Activated CD8-positive, alpha-beta T cell treated with anti-CD3 and anti-CD28 coated beads, Interleukin-2, amount 10 ng/mL, durations not matched to agents 7 days and 5 days (primary cell): ENCODE data around the gene HAPLN2. TPM values are rescaled to one million over a fixed set of nuclear protein-coding genes. Genes with fewer than 3 reads are reported as not detected.

Source experiments
- ATAC-seq: fragments of 150-1000 bp; cut with Tn5 transposase; one replicate; pipeline ENCODE4 v1.10.0; 2021; ENCODE audit warnings: moderate library complexity
- CTCF ChIA-PET: fragments of 350-600 bp; sonication (Branson Sonifier 250); formaldehyde crosslinking; loops from one replicate; lab custom pipeline; 2021; ENCODE audit warnings: antibody characterized with exemption; lab: Charles Lee
- POLR2A ChIA-PET: fragments of 350-600 bp; sonication (Branson Sonifier 250); formaldehyde crosslinking; loops from one replicate; lab custom pipeline; 2021; ENCODE audit warnings: antibody characterized with exemption; lab: Charles Lee
- DNase-seq: peaks from one replicate; pipeline ENCODE4 v3.0.0-alpha.2; 2020
- H3K27ac Mint-ChIP-seq: one replicate; pipeline ENCODE4 v1.8.0; 2021; ENCODE audit warnings: mild to moderate bottlenecking, mixed read lengths
- H3K27me3 Mint-ChIP-seq: one replicate; pipeline ENCODE4 v1.8.0; 2021; ENCODE audit warnings: low read depth, mixed read lengths
- H3K36me3 Mint-ChIP-seq: one replicate; pipeline ENCODE4 v1.8.0; 2021; ENCODE audit warnings: low read depth, mixed read lengths
- H3K4me1 Mint-ChIP-seq: one replicate; pipeline ENCODE4 v1.8.0; 2021; ENCODE audit warnings: low read depth, mixed read lengths
- H3K4me3 Mint-ChIP-seq: one replicate; pipeline ENCODE4 v1.8.0; 2021; ENCODE audit warnings: mild to moderate bottlenecking, mixed read lengths
- H3K9me3 Mint-ChIP-seq: one replicate; pipeline ENCODE4 v1.8.0; 2022; ENCODE audit warnings: mixed read lengths; ENCODE audit not compliant: insufficient read depth
- total RNA-seq, 2 experiments: library from RNA; stranded (reverse); gene quantifications; one replicate each; pipeline ENCODE4 v1.2.3, GENCODE V29; 2021

Gene HAPLN2
- total RNA-seq, 2 experiments from 2014 or later, result not detected

DNA sequence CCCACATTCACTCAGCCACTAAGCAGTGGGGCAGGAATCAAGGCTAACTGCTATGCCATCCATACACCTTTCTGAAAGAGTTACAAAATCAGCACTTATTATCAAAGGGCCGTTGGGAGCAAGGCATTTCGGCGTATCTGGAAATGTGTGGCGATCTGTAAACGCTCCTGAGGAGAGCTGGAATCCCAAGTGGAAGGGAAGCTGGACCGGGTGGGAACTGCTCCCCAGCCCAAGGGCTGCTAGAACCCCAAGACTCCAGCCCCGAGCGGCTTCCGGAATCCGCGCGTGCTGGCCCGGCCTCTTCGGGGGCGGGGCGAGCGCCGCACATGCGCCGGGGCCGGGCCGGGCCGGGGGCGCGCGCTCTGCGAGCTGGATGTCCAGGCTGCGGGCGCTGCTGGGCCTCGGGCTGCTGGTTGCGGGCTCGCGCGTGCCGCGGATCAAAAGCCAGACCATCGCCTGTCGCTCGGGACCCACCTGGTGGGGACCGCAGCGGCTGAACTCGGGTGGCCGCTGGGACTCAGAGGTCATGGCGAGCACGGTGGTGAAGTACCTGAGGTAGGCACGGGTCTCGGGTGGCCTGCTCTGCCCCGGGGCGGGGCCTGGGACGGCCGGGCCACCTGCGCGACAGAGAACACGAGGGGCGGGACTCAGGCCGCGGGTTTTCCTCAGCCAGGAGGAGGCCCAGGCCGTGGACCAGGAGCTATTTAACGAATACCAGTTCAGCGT is 27.6 kb upstream of the HAPLN2 start, which contains the start of gene NAXE:
Gene NAXE, plus strand, starts transcription at position 345 of the 726 bp plus-strand sequence. Its CDS starts 29 bp downstream, at position 374.
- CTCF ChIA-PET, result interaction anchor here (0.8 to 3.8 kb wide), 17 partner anchors 8 to 206 kb away, joined by 3 to 24 read pairs (median 5); partner anchors contain the start of gene GPATCH4
- Mint-ChIP-seq H3K36me3 (peaks cover 25% of the 10 kb centered on the region), H3K9me3 (no peaks in the 10 kb centered on the region), H3K27me3 (no peaks in the 10 kb centered on the region), H3K27ac (peak within 1 kb of the TSS; percentile 87), H3K4me1 (peaks cover 24% of the 10 kb centered on the region), H3K4me3 (peak within 1 kb of the TSS; percentile 82)
- DNase-seq, result peak; percentile 74
- ATAC-seq, result peak; percentile 96
- POLR2A ChIA-PET, result interaction anchor here (0.6 to 2.0 kb wide), 11 partner anchors 8 to 122 kb away, joined by 3 to 19 read pairs (median 4); partner anchors contain the start of genes GPATCH4, IQGAP3 and MEF2D

DNA sequence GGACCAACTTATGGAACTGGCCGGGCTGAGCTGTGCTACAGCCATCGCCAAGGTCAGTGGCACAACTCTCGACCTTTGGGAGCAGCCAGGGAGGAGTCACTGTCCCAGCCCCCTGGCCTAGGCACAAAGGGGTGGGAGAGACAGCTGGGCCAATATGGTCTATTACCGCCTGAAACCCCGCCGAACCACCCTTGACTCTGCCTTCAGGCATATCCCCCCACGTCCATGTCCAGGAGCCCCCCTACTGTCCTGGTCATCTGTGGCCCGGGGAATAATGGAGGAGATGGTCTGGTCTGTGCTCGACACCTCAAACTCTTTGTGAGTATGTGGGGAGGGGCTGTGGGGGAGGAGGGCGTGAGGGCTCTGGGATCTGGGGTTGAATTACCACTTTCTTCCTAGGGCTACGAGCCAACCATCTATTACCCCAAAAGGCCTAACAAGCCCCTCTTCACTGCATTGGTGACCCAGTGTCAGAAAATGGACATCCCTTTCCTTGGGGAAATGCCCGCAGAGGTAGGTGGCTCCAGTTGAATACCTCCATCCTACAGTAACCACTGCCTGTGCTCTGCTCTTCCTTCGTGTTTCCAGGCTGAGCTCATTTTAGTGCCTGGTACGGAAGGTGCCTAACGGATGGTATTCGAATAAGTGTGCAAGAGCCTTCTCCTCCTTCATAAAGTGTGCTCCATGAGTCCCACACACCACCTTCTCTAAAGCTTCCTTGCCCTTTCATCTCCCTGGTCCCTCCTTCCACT is 26.9 kb upstream of the HAPLN2 start:
- Mint-ChIP-seq H3K27ac (peak overlapping the region; percentile 79), H3K4me1 (peaks cover 24% of the 10 kb centered on the region), H3K9me3 (no peaks in the 10 kb centered on the region), H3K4me3 (peak overlapping the region; percentile 82), H3K27me3 (no peaks in the 10 kb centered on the region), H3K36me3 (peaks cover 27% of the 10 kb centered on the region)
- POLR2A ChIA-PET, result interaction anchor here (0.6 to 2.0 kb wide), 8 partner anchors 8 to 99 kb away, joined by 3 to 19 read pairs (median 5); partner anchors contain the start of genes GPATCH4, IQGAP3 and MEF2D
- DNase-seq (no peak), ATAC-seq (no peak)
- CTCF ChIA-PET, result interaction anchor here (0.8 to 3.8 kb wide), 14 partner anchors 8 to 206 kb away, joined by 3 to 24 read pairs (median 5); partner anchors contain the start of gene GPATCH4

DNA sequence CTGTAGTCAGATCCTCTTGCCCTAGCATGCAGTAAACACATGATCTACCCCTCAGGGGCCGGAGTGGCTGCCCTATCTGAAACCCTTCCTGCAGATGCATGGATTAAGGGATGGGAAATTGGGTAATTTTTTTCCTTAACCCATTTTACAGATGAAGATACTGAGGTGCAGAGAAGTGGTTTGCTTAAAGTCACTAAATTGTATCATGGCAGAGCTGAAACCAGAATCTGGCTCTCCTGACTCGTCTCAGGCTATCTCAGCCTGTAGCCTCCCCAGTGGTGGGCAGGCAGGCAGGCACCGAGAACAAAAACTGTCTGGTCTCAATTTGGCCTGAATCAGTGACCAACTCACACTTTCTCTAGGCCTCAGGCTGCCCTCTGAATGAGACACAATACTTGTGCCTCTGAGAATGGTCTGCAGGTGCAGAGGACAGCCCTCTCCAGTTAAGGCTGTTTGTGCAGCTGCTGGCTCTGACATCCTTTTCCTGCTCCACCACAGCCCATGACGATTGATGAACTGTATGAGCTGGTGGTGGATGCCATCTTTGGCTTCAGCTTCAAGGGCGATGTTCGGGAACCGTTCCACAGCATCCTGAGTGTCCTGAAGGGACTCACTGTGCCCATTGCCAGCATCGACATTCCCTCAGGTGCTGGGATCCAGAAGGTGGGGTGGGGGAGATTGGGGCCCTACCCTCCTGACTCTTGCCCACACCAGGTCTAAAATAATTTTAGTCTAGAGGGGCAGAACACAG is 26.1 kb upstream of the HAPLN2 start:
- Mint-ChIP-seq H3K4me1 (peaks cover 24% of the 10 kb centered on the region), H3K4me3 (peak overlapping the region; percentile 82), H3K27ac (peak overlapping the region; percentile 79), H3K36me3 (peaks cover 29% of the 10 kb centered on the region), H3K9me3 (no peaks in the 10 kb centered on the region), H3K27me3 (no peaks in the 10 kb centered on the region)
- ATAC-seq, result no peak
- CTCF ChIA-PET, result interaction anchor here (0.7 to 3.8 kb wide), 11 partner anchors 11 to 208 kb away, joined by 3 to 21 read pairs (median 3); partner anchors contain the start of gene MEF2D
- POLR2A ChIA-PET, result interaction anchor here (0.6 to 1.0 kb wide), 4 partner anchors 11 to 281 kb away, joined by 3 to 4 read pairs (median 3); partner anchors contain the start of gene MEF2D
- no peak for DNase-seq

DNA sequence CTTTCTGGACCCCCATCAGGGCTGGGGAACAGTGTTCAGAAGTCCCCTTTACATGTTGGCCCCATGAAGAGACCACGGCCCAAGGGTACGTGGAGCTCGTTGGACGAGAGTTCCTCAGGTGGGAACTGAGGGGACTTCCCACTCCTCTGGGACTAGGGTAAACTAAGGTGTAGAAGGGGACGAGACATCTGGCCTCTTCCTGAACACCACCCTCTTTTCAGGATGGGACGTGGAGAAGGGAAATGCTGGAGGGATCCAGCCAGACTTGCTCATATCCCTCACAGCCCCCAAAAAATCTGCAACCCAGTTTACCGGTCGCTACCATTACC is 25.6 kb upstream of the HAPLN2 start:
- no peak overlapping the region for H3K27ac Mint-ChIP-seq
- CTCF ChIA-PET, result interaction anchor here (0.7 to 3.8 kb wide), 11 partner anchors 11 to 208 kb away, joined by 3 to 21 read pairs (median 3); partner anchors contain the start of gene MEF2D
- POLR2A ChIA-PET, result interaction anchor here (0.9 kb wide), 1 partner anchor 11 kb away, joined by 3 read pairs; no protein-coding TSS in a partner anchor
- peaks cover 27% of the 10 kb centered on the region for H3K4me1 Mint-ChIP-seq
- H3K4me3 Mint-ChIP-seq, result no peak overlapping the region
- ATAC-seq, result no peak
- H3K27me3 Mint-ChIP-seq, result no peaks in the 10 kb centered on the region
- no peak for DNase-seq
- peaks cover 35% of the 10 kb centered on the region for H3K36me3 Mint-ChIP-seq
- H3K9me3 Mint-ChIP-seq, result no peaks in the 10 kb centered on the region

DNA sequence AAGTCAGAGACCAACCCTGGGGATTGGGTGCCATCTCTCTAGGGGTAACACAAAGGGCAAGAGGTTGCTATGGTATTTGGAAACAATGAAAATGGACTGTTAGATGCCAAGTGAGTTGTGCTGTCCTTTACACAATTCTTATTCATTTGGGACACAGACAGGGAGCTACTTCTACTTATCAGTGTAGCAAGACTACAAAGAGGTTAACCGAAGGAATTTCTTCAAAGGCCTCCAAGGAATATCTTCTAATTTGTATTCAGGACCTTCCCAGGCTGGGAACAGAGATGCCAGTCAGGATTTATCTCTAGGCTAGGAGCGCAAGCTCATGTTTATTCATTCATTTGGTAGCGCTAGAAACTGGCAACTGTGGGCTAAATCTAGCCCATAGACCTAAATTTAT is 25.0 kb upstream of the HAPLN2 start:
- Mint-ChIP-seq H3K27me3 (no peaks in the 10 kb centered on the region), H3K4me1 (peaks cover 32% of the 10 kb centered on the region), H3K27ac (no peak overlapping the region), H3K4me3 (no peak overlapping the region), H3K36me3 (peaks cover 39% of the 10 kb centered on the region), H3K9me3 (no peaks in the 10 kb centered on the region)
- ChIA-PET CTCF (interaction anchor here (0.9 to 3.8 kb wide), 9 partner anchors 10 to 209 kb away, joined by 3 to 21 read pairs (median 4); partner anchors contain the start of gene MEF2D), POLR2A (no interaction called here)
- ATAC-seq, result no peak
- no peak for DNase-seq

DNA sequence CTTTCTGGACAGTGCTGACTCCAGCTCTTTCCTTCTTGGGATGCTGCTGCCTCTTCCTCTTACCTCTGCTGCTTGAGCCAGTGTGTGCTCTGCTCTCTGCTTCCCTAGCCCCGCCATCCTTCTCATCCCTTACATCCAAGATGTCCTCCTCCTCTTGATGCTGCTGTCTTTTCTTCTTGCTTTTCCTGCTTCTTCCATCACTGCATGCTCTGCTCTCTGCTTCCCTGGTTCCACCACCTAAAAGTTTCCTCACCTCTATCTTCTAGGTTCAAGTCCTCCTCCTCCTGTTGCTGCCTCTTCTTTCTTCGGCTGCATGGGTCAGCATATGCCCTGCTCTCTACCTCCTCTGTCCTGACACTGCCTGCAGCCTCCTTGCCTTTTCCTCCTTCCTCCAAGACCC is 24.2 kb upstream of the HAPLN2 start:
- peaks cover 37% of the 10 kb centered on the region for H3K4me1 Mint-ChIP-seq
- no peak for DNase-seq
- no peaks in the 10 kb centered on the region for H3K9me3 Mint-ChIP-seq
- no peak overlapping the region for H3K4me3 Mint-ChIP-seq
- ChIA-PET CTCF (interaction anchor here (1.4 to 1.6 kb wide), 2 partner anchors 14 to 149 kb away, joined by 6 read pairs; no protein-coding TSS in a partner anchor), POLR2A (no interaction called here)
- peaks cover 42% of the 10 kb centered on the region for H3K36me3 Mint-ChIP-seq
- ATAC-seq, result no peak
- H3K27me3 Mint-ChIP-seq, result no peaks in the 10 kb centered on the region
- peak overlapping the region; percentile 37 for H3K27ac Mint-ChIP-seq

DNA sequence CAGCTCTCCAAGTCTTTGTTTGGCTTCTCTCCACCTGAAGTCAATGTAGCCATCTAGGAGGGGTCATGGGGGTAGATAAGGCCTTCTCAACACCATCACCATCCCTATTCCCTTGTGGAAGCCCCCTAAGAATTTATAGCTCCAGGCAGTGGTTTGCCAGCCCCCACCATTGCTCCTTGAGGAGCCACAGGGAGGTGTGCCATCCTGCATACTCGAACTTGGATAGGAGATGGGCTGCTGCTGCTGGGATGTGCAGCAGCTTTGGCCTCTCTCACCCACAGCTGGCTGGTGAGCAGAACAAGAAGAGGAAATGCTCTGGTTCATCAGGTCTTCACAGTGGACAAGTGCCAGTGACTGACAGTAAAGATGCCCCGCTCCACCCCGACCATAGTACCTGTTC is 22.8 kb upstream of the HAPLN2 start:
- Mint-ChIP-seq H3K4me3 (no peak overlapping the region), H3K9me3 (no peaks in the 10 kb centered on the region), H3K27ac (no peak overlapping the region), H3K27me3 (no peaks in the 10 kb centered on the region), H3K36me3 (peaks cover 45% of the 10 kb centered on the region), H3K4me1 (peaks cover 35% of the 10 kb centered on the region)
- no peak for ATAC-seq
- CTCF ChIA-PET, result interaction anchor here (1.1 to 1.7 kb wide), 3 partner anchors 14 to 211 kb away, joined by 3 to 4 read pairs (median 4); no protein-coding TSS in a partner anchor
- POLR2A ChIA-PET, result interaction anchor here (0.9 to 1.1 kb wide), 2 partner anchors 10 to 95 kb away, joined by 3 read pairs; no protein-coding TSS in a partner anchor
- DNase-seq, result no peak

DNA sequence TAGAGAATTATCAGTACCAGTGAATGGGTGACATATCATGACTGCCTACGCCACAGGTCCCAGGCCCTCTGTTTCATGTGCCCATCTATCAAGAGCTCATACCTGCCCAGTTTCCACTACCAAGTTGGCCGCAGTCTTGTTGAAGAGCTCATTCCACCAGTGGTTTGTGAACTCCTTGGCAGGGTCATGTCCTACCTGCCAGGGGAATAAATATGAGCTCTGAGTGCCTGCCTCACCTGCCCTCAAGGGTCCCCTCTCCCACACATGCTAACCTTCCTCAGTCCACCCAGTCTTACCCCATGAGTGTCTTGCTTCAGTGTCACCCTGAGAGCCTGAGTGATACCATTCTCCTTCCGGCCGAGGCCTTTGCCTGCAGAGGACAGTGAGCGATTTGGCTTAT is 21.1 kb upstream of the HAPLN2 start:
- H3K27ac Mint-ChIP-seq, result no peak overlapping the region
- no peak overlapping the region for H3K4me3 Mint-ChIP-seq
- POLR2A ChIA-PET, result interaction anchor here (0.7 to 0.8 kb wide), 2 partner anchors 10 to 141 kb away, joined by 3 to 4 read pairs; no protein-coding TSS in a partner anchor

DNA sequence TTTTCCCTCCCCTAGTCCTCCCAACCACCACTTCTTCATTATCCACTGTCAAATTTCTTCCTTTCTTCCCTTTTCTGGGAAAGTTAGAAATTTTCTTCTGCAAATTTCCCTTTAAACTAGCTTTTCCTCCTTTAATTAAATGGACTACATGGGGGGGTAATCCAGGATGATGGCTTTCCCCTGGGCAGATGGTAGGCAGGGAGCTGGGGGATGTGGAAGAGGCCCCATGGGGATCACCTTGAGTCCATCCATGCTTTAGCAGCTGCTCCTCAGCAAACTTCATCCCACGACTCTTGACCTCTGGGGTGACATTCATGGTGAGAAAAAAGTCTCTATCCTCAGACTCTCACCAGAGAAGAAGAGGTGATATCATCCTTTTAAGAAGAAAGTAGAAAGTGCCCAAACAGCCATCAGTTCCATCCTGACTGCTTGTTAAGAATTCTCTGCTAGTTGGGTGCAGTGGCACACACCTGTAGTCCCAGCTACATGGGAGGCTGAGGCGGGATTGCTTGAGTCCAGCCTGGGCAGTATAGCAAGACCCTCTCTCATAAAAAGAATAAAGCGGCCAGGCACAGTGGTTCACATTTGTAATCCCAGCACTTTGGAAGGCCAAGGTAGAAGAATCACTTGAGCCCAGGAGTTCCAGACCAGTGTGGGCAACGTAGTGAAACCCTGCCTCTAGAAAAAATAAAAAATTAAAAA is 20.3 kb upstream of the HAPLN2 start:
- H3K27me3 Mint-ChIP-seq, result no peaks in the 10 kb centered on the region
- DNase-seq (no peak), ATAC-seq (no peak)
- H3K36me3 Mint-ChIP-seq, result peaks cover 43% of the 10 kb centered on the region
- POLR2A ChIA-PET, result interaction anchor here (0.6 to 3.2 kb wide), 5 partner anchors 7 to 293 kb away, joined by 3 to 17 read pairs (median 5); partner anchors contain the start of genes MEF2D and NAXE
- H3K4me1 Mint-ChIP-seq, result peaks cover 37% of the 10 kb centered on the region
- no peak overlapping the region for H3K27ac Mint-ChIP-seq
- CTCF ChIA-PET, result interaction anchor here (0.7 to 3.0 kb wide), 9 partner anchors 8 to 153 kb away, joined by 3 to 11 read pairs (median 6); no protein-coding TSS in a partner anchor
- H3K4me3 Mint-ChIP-seq, result no peak overlapping the region
- no peaks in the 10 kb centered on the region for H3K9me3 Mint-ChIP-seq

More for the DNA sequence above, 21.1 kb upstream of the HAPLN2 start:
- no peak for ATAC-seq
- CTCF ChIA-PET, result interaction anchor here (1.2 to 2.7 kb wide), 4 partner anchors 10 to 16 kb away, joined by 3 to 11 read pairs (median 5); no protein-coding TSS in a partner anchor
- peaks cover 39% of the 10 kb centered on the region for H3K4me1 Mint-ChIP-seq
- H3K36me3 Mint-ChIP-seq, result peaks cover 43% of the 10 kb centered on the region
- H3K27me3 Mint-ChIP-seq, result no peaks in the 10 kb centered on the region
- H3K9me3 Mint-ChIP-seq, result no peaks in the 10 kb centered on the region
- DNase-seq, result no peak

DNA sequence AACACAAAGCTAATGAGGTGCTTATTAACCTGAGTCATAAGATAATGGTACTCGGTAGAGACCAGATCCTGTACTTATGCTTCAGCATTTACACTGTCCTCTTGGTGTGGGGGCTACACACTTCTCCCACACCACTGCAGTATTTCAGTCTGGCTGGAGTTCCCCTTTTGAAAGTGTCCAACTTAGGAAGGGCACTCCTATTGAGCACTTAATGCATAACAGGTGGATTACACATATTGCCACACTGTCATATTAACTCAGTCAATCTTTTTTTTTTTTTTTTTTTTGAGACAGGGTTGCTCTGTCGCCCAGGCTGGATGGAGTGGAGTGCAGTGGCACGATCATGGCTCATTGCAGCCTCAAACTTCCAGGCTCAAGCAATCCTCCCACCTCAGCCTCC is 19.4 kb upstream of the HAPLN2 start:
- ChIA-PET POLR2A (interaction anchor here (0.6 to 3.2 kb wide), 7 partner anchors 8 to 294 kb away, joined by 3 to 17 read pairs (median 5); partner anchors contain the start of genes MEF2D and NAXE), CTCF (interaction anchor here (0.7 to 4.0 kb wide), 12 partner anchors 9 to 214 kb away, joined by 3 to 19 read pairs (median 6); partner anchors contain the start of genes MEF2D and NAXE)
- no peaks in the 10 kb centered on the region for H3K9me3 Mint-ChIP-seq
- peak overlapping the region; percentile 98 for H3K4me3 Mint-ChIP-seq
- ATAC-seq (peak; percentile 54), DNase-seq (no peak)
- no peak overlapping the region for H3K27ac Mint-ChIP-seq
- peaks cover 40% of the 10 kb centered on the region for H3K36me3 Mint-ChIP-seq
- peaks cover 37% of the 10 kb centered on the region for H3K4me1 Mint-ChIP-seq
- H3K27me3 Mint-ChIP-seq, result no peaks in the 10 kb centered on the region
